Fibroblast of skin of back (primary cell): Measurements from ENCODE around the gene IFNA14. TPM values are rescaled to one million over a fixed set of nuclear protein-coding genes. Genes with fewer than 3 reads are reported as not detected.
"Not testable (repeated sequence)": the region's sequence is repeated elsewhere in the genome, so short reads cannot be mapped to it uniquely, and the experiment has no call there.

Experiments
- DNase-seq: peaks from one replicate; pipeline ENCODE4 v3.0.0-alpha.2; 2013
- polyA plus RNA-seq, 2 experiments: library from polyadenylated mRNA; unstranded; fragments of 120-200 nt; gene quantifications; one replicate each; pipeline ENCODE4 v1.2.1, GENCODE V29; 2013; ENCODE audit not compliant: insufficient read length in 2 of 2

IFNA14 gene
- polyA plus RNA-seq (2013, experiment 1 of 2; ENCODE audit: insufficient read length): not detected
- not detected for polyA plus RNA-seq (2013, experiment 2 of 2; ENCODE audit: insufficient read length)

DNA sequence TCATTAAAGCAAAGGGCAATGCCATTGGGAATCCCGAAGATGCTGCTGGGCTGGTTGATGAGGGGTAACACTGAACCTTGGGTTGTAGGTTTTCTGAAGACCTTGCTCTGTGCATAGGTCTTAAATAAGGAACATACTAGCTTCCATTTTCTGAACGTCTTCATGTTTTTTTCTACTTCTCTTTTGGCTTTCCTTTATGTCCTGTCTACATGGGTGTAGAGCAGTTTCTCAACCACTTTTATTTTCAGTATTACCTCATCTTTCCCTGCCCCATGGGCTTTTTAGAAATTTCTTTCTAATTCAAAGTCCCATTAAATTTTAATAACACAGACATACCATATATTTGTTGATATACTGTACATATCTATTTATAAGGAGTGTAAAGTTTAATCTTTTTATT is at the start of gene IFNA14:
IFNA14 (minus strand) TSS at position 95 of the 400 bp plus-strand sequence; CDS start at position 25, 70 bp downstream.
- no peak for DNase-seq

DNA sequence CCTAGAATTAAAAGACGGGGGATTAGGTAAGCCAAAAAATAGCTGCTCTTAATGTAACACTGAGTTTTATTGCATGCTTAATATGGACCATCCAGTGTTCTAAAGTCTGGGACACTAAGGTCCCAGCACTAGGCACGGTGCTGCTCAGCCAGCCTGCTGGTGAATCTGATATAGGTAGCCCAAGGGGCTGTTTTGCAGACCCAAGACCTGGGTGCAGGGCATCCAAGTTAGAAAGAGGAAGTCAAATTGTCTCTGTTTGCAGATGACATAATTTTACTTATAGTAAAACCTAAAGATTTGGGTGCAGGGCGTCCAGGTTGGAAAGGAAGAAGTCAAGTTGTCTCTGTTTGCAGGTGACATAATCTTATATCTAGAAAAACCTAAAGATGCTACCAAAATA is 47.5 kb upstream of the IFNA14 start:
- no peak for DNase-seq

DNA sequence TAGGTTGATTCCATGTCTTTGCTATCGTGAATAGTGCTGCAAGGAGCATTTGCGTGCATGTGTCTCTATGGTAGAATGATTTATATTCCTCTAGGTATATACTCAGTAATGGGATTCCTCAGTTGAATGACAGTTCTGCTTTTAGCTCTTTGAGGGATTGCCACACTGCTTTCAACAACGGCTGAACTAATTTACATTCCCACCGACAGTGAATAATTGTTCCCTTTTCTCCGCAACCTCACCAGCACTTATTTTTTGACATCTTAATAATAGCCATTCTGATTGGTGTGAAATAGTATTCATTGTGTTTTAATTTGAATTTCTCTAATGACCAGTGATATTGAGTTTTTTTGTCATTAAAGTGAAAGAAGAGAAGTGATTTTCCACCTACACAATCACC is 46.9 kb upstream of the IFNA14 start:
- DNase-seq: no peak

DNA sequence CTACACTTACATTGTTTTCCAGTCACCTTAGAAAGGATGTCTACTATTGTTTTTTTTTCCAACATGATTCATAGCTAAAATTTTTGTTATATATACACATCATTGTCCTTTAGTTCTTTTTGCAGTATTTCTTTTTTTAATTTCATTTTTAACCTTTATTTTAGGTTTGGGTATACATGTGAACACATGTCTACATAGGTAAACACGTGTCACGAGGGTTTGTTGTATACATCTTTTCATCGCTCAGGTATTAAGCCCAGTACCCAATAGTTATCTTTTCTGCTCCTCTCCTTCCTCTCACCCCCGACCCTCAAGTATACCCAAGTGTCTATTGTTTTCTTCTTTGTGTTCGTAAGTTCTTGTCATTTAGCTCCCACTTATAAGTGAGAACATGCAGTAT is 46.3 kb upstream of the IFNA14 start:
- DNase-seq: no peak

DNA sequence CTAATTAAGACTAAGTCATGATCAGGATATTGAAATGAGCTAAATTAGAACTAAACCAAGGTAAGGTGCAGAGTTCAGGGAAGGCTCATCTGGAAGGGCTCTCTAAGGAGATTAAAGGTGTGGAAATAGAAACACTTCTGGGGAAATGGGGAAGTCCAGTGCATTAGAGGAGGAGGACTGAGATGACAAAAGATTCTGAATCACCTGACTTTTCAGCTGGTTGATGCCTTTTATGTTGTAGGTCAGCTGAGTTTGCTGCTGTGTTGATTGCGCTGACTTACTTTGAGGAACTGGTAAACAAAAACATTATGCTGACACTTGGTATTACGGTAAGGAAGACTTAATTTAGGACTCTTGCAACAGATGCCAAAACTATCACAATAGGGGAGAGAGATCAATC is 41.5 kb upstream of the IFNA14 start:
- no peak for DNase-seq

DNA sequence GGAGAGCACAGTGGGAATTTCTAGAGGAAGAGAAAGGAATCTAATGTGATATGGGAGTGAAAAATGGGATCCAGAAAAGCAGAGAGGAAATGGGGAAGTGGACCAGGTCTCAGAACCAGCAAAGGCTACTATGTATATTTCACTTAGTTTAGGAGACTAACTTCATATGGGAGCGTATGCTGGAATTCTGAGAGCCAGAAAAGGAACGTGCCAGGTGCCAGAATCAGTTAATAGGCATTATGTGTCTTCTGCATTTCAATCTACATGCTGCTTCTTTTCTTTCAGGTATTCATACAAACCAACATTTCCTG is 28.5 kb upstream of the IFNA14 start:
- no peak for DNase-seq

GRCh38 chr9:21267485-21268346 is 27.9 kb upstream of the IFNA14 start:
- no peak for DNase-seq

DNA sequence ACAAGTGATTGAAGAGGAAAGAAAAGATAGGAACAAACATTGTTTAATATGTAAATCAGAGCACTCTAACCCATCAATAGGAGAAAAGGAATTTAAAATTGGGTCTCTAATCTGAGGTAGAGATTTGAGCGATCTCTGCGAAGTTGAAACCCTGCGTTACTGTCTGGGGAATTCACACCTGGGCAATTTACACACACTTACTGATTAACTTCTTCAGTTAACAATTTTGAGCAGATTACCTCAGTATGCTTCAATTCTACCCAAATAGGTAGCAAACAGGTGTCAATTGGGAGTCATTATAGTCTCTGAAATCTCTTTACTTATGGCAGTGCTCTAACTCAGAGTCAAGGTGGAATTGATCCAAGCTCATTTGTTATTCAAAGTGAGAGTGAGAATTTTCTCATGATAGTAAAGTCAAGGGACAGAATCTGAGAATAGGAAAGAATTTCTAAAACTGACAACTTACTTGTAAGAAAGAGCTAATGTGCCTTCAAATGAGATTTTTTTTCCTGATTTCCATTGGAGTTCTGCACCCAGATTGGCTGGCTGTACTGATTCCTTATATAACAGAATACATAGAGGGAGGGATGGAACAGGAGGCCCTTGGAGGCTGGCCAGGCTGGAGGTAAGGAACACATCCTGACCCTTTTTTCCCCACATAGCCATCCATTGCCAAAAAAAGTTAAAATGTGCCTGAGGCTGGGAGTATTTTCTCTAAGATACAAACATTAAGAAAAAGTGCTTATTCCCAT is 27.1 kb upstream of the IFNA14 start:
- DNase-seq: no peak

- DNase-seq: no peak
These were observed 25.8 kb upstream of the IFNA14 start for GRCh38 chr9:21265421-21266189.

DNA sequence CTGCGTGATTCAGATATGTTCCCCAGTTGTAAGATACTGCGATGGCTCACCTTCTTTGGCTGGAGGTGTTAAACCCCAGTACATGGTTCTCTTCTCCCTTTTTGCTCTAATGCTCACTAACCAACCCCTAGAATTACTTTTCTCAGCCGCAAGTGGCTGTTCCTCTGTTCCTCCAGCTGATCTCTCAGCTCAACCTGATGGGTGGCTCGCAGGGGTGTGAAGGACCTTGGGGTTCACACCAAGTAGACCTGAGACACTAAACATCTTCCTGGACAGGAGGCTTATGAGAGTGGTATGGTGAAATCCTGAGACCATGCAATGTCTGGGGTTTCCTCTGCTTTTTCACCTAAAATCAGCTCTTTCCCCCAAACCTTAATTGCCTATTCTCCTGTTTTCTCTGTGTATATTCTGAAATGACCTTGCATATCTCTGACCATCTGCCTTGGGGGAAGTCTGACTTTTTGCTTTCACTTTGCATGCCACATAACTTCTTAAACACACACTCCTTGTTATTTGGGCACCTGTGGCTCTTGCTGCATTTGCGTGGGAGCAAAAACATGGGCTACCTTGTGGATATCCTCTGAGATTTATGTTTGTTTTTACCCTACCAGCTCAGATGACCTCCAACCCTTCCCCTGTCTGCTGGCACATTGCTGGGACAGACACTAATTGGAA is 15.9 kb upstream of the IFNA14 start:
- no peak for DNase-seq

- peak; percentile 43 for DNase-seq
These were observed 13.1 kb upstream of the IFNA14 start for GRCh38 chr9:21252721-21253547.

DNA sequence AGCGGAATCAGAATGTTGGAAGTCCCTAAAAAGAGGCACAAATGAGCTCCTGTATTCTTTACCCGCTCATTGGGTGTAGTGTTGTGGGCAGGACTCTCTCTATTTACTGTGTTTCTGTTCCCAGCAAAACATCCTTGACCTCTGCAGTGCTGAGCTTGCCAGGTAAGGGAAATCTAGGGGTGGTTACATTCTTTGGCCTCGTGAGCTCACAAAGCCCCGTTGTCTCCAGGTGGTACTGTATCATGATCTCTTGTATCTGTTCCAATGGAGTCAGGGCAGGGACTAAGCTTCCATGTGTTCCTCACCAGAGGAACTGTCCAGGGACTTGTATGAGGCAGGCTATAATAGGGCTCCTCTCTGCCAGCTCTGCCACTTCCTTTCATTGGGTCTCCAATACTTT is 11.8 kb upstream of the IFNA14 start:
- DNase-seq: no peak

DNA sequence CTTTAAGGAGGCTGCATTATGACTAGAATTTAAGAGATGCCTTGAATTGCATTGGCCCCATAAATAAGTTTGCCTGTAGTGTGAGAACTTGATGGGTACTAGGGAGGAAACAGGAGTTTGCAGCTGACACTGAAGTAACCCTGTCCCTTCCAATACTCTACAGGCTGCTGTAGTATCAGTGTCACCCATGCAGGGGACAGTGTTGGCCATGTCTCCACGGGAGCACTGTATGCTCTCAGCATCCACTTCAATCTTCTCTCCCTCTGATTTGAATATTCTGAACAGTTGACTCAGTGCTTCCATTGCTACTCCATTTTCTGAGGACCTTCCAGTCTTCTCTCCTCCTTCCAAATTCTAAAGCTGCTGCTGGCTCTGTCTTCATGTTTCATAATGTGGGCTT is 11.4 kb upstream of the IFNA14 start:
- no peak for DNase-seq

GRCh38 chr9:21244836-21245235 is 5.0 kb upstream of the IFNA14 start:
- DNase-seq: no peak

DNA sequence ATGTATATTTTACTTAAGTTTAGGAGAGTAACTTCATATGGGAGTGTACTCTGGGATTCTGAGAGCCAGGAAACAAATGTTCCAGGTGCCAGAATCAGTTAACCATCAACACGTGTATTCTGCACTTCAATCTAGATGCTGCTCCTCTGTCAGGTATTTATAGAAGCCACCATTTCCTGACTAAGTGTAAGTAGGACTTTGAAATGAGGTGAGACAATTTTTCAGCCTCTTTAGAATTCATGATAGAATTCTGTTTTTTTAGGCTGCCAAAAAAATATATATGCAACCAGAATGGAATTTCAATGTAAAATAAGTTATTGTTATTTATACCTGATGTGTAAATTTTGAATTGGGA is 3.5 kb downstream of the IFNA14 start:
- not testable (repeated sequence) for DNase-seq

DNA sequence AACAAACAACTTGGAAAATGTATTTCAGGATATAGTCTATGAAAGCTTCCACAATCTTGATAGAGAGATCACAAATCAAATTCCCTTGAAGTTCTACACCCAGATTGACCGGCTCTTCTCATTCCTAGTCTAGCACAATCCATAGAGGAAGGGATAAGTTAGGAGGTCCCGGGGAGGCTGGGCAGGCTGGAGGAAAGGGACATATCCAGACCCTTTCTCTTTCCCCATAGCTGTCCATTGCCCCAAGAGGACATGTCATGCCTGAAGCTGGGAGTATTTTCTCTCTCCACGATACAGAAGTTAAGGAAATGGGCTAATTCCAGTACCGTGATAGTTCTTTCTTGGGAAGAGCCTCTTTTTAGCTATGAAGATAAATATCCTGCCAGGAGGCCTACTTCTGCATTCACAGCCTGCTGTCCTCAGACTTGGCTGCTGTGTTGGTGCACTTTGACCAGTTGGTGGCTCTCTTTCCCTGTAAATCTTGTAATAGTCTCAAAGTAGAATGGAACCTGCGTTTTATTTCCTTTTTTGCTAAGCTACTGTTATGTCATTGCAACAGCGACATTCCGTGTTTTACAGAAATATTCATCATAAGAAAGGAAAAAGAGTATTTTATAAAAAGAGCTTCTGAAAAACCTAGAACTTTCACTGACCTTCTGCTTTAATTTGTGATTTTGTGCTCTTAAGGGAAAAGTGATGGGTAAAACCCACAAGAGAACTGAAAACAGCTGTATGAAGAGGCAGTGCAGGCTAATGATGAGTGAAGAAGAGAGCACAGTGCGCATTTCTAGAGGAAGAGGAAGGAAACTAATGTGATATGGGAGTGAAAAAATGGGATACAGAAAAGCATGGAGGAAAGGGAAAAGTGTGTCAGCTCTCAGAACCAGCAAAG is 4.1 kb downstream of the IFNA14 start:
- peak; percentile 30 for DNase-seq

DNA sequence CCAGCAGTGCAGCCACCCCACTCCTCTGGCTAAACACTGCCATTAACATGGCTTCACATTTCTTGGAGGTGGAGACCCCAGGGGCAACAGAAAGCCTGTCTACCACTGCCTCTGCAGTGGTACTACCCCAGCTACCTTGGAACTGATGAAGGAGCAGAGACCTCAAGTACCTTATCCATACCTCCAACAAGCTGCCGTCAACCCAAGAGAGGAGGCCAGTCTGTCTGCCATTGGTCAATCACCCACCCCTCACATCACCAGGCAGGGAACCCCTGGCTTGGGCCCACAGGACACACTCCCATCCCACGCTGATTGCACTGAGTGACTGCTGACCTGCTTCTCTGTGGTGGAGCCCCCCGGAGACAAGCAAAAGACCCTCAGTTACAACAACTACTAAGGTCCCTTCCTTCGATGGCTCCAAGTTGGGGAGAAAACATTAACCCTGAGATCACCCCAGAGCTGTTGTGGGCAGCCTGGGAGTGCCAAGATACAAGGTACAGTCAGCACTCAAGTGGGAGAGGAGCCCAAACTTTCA is 5.6 kb downstream of the IFNA14 start:
- DNase-seq: no peak

DNA sequence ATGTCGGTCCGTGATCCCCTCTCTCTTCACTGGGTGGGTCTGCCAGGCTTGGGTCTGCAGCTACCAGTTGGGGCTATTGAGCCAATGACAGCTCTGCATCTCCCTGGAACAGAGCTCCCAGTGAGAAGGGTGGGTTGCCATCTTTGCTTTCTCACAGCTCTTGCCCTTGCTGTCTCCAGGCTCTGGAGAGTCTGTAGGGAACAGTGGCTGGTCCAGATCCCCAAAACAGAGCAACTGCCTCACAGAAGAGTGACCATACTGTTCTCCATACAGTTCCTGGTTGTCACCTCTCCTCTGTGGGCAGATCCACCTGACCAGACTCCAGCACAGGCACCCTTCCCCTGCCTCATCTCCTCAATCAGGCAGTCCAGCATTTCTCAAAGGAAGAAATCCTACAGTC is 6.5 kb downstream of the IFNA14 start:
- no peak for DNase-seq

GRCh38 chr9:21228122-21228521 is 11.7 kb downstream of the IFNA14 start, which contains the start of gene IFNA17:
TSS of gene IFNA17 (minus strand) at chr9:21228222. CDS start at chr9:21228173, 49 bp downstream.
- DNase-seq: no peak

DNA sequence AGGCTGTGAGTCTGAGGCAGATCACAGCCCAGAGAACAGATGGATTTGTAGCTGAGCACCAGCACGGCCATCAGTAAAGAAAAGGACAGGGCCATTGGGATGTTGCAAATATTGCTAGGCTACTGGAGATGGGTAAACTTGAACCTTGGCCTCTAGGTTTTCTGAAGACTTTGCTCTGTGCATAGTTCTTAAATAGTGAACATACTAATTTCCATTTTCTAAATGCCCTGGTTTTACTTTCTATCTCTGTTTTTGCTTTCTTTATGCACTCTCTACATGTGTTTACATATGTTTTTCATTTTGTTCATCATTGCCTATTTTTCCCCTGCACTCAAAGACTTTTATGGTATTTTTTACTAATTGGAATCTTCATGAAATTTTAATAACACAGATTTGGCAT is 22.6 kb downstream of the IFNA14 start, which contains the start of gene IFNA16:
IFNA16 (minus strand) TSS at position 101 of the 400 bp plus-strand sequence; CDS start at position 95, 6 bp downstream.
- not testable (repeated sequence) for DNase-seq
